HG03442 (cell line): Measurements from ENCODE around the gene ROPN1.

Source experiments
- ATAC-seq: cut with Tn5 transposase; IDR thresholded peaks from one replicate; pipeline ENCODE4 v1.9.1; 2021; ENCODE audit warnings: mild to moderate bottlenecking, moderate library complexity; ENCODE audit not compliant: unreplicated experiment

The ROPN1 gene

GRCh38 chr3:123951522-123952447 lies 40.1 kb downstream of the ROPN1 start:
- ATAC-seq: no peak

GRCh38 chr3:123949641-123950040 lies 42.3 kb downstream of the ROPN1 start:
- no peak for ATAC-seq

GRCh38 chr3:123948449-123948848 lies 43.5 kb downstream of the ROPN1 start:
- ATAC-seq: no peak

GRCh38 chr3:123947482-123947881 lies 44.4 kb downstream of the ROPN1 start:
- no peak for ATAC-seq

- ATAC-seq: no peak
Measured at GRCh38 chr3:123941542-123941941, 50.4 kb downstream of the ROPN1 start.

GRCh38 chr3:123941121-123941520 lies 50.8 kb downstream of the ROPN1 start:
- ATAC-seq: no peak

- no peak for ATAC-seq
Measured at GRCh38 chr3:123939706-123940105, 52.2 kb downstream of the ROPN1 start.

- no peak for ATAC-seq
Measured at GRCh38 chr3:123936400-123936799, 55.5 kb downstream of the ROPN1 start.

GRCh38 chr3:123935830-123936229 lies 56.1 kb downstream of the ROPN1 start:
- ATAC-seq: no peak

GRCh38 chr3:123934250-123934649 lies 57.7 kb downstream of the ROPN1 start:
- no peak for ATAC-seq

GRCh38 chr3:123930445-123930844 lies 61.5 kb downstream of the ROPN1 start:
- no peak for ATAC-seq

GRCh38 chr3:123929325-123929724 lies 62.6 kb downstream of the ROPN1 start:
- no peak for ATAC-seq

GRCh38 chr3:123926396-123926795 lies 65.5 kb downstream of the ROPN1 start:
- ATAC-seq: no peak

- ATAC-seq: no peak
Measured at GRCh38 chr3:123920868-123921267, 71.1 kb downstream of the ROPN1 start.

- ATAC-seq: no peak
Measured at GRCh38 chr3:123920383-123920782, 71.5 kb downstream of the ROPN1 start.

- ATAC-seq: no peak
Measured at GRCh38 chr3:123919353-123919752, 72.6 kb downstream of the ROPN1 start.
